Neural cell (in vitro differentiated cells): Measurements from ENCODE around the gene GSG1L. TPM values are rescaled to one million over a fixed set of nuclear protein-coding genes. Genes with fewer than 3 reads are reported as not detected.

Source experiments
- H2AFZ ChIP-seq: fragments of 200-600, 300-800 bp; sonication (generic), shearing (Covaris generic); 2 replicates; pipeline ENCODE4 v1.6.0; 2014; ENCODE audit warnings: low read depth, mild to moderate bottlenecking, antibody characterized with exemption, low read length, moderate library complexity
- H3F3A ChIP-seq: fragments of 200-600 bp; shearing (Covaris generic); 2 replicates; pipeline ENCODE4 v1.6.1; 2016; ENCODE audit warnings: mild to moderate bottlenecking, moderate library complexity, mixed read lengths, antibody characterized with exemption, low read length; ENCODE audit not compliant: insufficient read depth, poor library complexity, severe bottlenecking
- H3K27ac ChIP-seq: fragments of 200-600, 300-800 bp; sonication (generic), shearing (Covaris generic); 2 replicates; pipeline ENCODE4 v1.5.1; 2014; ENCODE audit warnings: mild to moderate bottlenecking, low read length, moderate library complexity
- H3K27me3 ChIP-seq: fragments of 300-800, 200-600 bp; sonication (generic), shearing (Covaris generic); 2 replicates; pipeline ENCODE4 v1.6.0; 2014; ENCODE audit warnings: mild to moderate bottlenecking, low read depth, low read length, moderate library complexity; ENCODE audit not compliant: insufficient read depth
- H3K36me3 ChIP-seq: fragments of 300-800, 200-600 bp; sonication (generic), shearing (Covaris generic); 2 replicates; pipeline ENCODE4 v1.5.1; 2014; ENCODE audit warnings: mild to moderate bottlenecking, antibody characterized with exemption, low read length, moderate library complexity; ENCODE audit not compliant: insufficient read depth
- H3K4me2 ChIP-seq: fragments of 300-800, 200-600 bp; sonication (generic), shearing (Covaris generic); 2 replicates; pipeline ENCODE4 v1.6.0; 2014; ENCODE audit warnings: mild to moderate bottlenecking, low read length
- H3K4me3 ChIP-seq: fragments of 300-800, 200-600 bp; sonication (generic), shearing (Covaris generic); 2 replicates; pipeline ENCODE4 v1.5.1; 2014; ENCODE audit warnings: mild to moderate bottlenecking, low read length, moderate library complexity
- H3K79me2 ChIP-seq: fragments of 200-600 bp; shearing (Covaris generic); replicated peaks from 2 replicates; pipeline ENCODE4 v1.6.0; 2014; ENCODE audit warnings: mild to moderate bottlenecking, low read length, moderate library complexity; ENCODE audit not compliant: insufficient read depth
- H3K9ac ChIP-seq: fragments of 300-800, 200-600 bp; sonication (generic), shearing (Covaris generic); 2 replicates; pipeline ENCODE4 v1.6.1; 2016; ENCODE audit warnings: mild to moderate bottlenecking, low read length, mixed read lengths
- H3K9me2 ChIP-seq: fragments of 200-600 bp; shearing (Covaris generic); 2 replicates; pipeline ENCODE4 v1.6.1; 2016; ENCODE audit warnings: mild to moderate bottlenecking, low read length, mixed read lengths; ENCODE audit not compliant: insufficient read depth
- H3K9me3 ChIP-seq: fragments of 200-600, 300-800 bp; sonication (generic), shearing (Covaris generic); 2 replicates; pipeline ENCODE4 v1.6.1; 2016; ENCODE audit warnings: mild to moderate bottlenecking, mixed run types, low read length, moderate library complexity, mixed read lengths
- H4K20me1 ChIP-seq: fragments of 200-600 bp; shearing (Covaris generic); 2 replicates; pipeline ENCODE4 v1.6.1; 2016; ENCODE audit warnings: mild to moderate bottlenecking, mixed run types; ENCODE audit not compliant: insufficient read depth
- EP300 ChIP-seq: fragments of 450-650 bp; conservative IDR thresholded peaks from 2 replicates; pipeline ENCODE4 v1.6.1; 2014; ENCODE audit warnings: antibody characterized with exemption, mild to moderate bottlenecking, moderate library complexity; ENCODE audit not compliant: poor library complexity, severe bottlenecking
- EZH2 ChIP-seq: fragments of 200-600, 300-800 bp; shearing (Covaris generic), sonication (generic); IDR thresholded peaks from 2 replicates; pipeline ENCODE4 v1.6.1; 2014; ENCODE audit warnings: antibody characterized with exemption, low read length, borderline replicate concordance, mild to moderate bottlenecking; ENCODE audit not compliant: insufficient read depth, poor library complexity, severe bottlenecking
- MXI1 ChIP-seq: fragments of 450-650 bp; conservative IDR thresholded peaks from 2 replicates; pipeline ENCODE4 v1.6.1; 2014; ENCODE audit warnings: antibody characterized with exemption, mild to moderate bottlenecking; ENCODE audit not compliant: poor library complexity, severe bottlenecking
- POLR2AphosphoS5 ChIP-seq: IDR thresholded peaks from 2 replicates; pipeline ENCODE4 v1.6.1; 2012
- RAD21 ChIP-seq: fragments of 450-650 bp; conservative IDR thresholded peaks from 2 replicates; pipeline ENCODE4 v1.6.1; 2014; ENCODE audit warnings: antibody characterized with exemption, mild to moderate bottlenecking, moderate library complexity
- SMC3 ChIP-seq: fragments of 450-650 bp; conservative IDR thresholded peaks from 2 replicates; pipeline ENCODE4 v1.6.1; 2014; ENCODE audit warnings: antibody characterized with exemption, mild to moderate bottlenecking, moderate library complexity; ENCODE audit not compliant: poor library complexity
- TAF1 ChIP-seq: IDR thresholded peaks from 2 replicates; pipeline ENCODE4 v1.6.1; 2012; ENCODE audit warnings: low read depth
- polyA plus RNA-seq: library from polyadenylated mRNA; depleted of rRNA; stranded (reverse); fragments of >200 nt; gene quantifications from 2 replicates; pipeline ENCODE4 v1.2.3, GENCODE V29; 2014
- TF ChIP-seq, protein P1 (sequence below): fragments of 450-650 bp; IDR thresholded peaks from 2 replicates; pipeline ENCODE4 v1.5.1; 2014; ENCODE audit warnings: antibody characterized with exemption, mild to moderate bottlenecking, moderate library complexity; ENCODE audit not compliant: poor library complexity, severe bottlenecking
- TF ChIP-seq, protein P2 (sequence below): IDR thresholded peaks from 2 replicates; pipeline ENCODE4 v1.6.1; 2012; ENCODE audit warnings: borderline replicate concordance

Gene GSG1L
- polyA plus RNA-seq, 1 donor from 2014 or later: 0.85 TPM

DNA sequence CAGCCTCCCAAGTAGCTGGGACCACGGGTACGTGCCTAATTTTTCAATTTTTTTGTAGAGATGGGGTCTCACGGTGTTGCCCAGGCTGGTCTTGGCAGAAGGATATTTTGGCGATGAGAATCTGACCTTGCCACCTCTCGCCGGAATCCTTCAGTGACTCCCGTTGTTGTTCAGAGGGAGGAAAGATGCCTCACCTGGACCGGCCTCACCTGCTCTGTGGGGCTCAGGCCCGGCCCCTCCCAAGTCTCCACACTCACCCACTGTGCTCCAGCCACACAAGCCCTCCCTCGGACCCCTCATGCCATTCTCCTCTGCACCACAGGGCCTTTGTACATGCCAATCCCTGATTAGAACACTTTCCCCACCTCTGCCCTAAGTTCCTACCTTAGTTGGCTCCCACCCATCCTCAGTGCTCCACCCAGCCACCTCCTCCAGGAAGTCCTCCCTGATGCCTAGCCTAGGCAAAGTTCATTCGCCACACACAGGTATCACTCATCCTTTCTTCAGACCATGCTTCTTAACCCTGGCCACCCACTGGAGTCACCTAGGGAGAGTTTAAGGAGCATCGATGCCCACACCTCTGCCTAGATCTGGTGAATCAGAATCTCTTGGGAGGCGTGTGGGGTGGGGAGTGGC, 136.1 kb downstream of the GSG1L start:
- Histone ChIP-seq H3K27ac (no peak overlapping the region), H2AFZ (no peak overlapping the region), H3K36me3 (no peaks in the 10 kb centered on the region), H3K9me3 (no peaks in the 10 kb centered on the region), H3K79me2 (no peaks in the 10 kb centered on the region), H4K20me1 (no peaks in the 10 kb centered on the region), H3F3A (no peaks in the 10 kb centered on the region), H3K4me2 (no peak overlapping the region), H3K9me2 (no peaks in the 10 kb centered on the region), H3K9ac (no peak overlapping the region), H3K27me3 (no peaks in the 10 kb centered on the region), H3K4me3 (no peak overlapping the region)
- TF ChIP-seq EZH2 (no peak), EP300 (no peak), MXI1 (no peak), RAD21 (no peak), POLR2AphosphoS5 (no peak), TAF1 (no peak), SMC3 (no peak)
- TF ChIP-seq, protein P1, sequence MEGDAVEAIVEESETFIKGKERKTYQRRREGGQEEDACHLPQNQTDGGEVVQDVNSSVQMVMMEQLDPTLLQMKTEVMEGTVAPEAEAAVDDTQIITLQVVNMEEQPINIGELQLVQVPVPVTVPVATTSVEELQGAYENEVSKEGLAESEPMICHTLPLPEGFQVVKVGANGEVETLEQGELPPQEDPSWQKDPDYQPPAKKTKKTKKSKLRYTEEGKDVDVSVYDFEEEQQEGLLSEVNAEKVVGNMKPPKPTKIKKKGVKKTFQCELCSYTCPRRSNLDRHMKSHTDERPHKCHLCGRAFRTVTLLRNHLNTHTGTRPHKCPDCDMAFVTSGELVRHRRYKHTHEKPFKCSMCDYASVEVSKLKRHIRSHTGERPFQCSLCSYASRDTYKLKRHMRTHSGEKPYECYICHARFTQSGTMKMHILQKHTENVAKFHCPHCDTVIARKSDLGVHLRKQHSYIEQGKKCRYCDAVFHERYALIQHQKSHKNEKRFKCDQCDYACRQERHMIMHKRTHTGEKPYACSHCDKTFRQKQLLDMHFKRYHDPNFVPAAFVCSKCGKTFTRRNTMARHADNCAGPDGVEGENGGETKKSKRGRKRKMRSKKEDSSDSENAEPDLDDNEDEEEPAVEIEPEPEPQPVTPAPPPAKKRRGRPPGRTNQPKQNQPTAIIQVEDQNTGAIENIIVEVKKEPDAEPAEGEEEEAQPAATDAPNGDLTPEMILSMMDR: no peak
- TF ChIP-seq, protein P2, sequence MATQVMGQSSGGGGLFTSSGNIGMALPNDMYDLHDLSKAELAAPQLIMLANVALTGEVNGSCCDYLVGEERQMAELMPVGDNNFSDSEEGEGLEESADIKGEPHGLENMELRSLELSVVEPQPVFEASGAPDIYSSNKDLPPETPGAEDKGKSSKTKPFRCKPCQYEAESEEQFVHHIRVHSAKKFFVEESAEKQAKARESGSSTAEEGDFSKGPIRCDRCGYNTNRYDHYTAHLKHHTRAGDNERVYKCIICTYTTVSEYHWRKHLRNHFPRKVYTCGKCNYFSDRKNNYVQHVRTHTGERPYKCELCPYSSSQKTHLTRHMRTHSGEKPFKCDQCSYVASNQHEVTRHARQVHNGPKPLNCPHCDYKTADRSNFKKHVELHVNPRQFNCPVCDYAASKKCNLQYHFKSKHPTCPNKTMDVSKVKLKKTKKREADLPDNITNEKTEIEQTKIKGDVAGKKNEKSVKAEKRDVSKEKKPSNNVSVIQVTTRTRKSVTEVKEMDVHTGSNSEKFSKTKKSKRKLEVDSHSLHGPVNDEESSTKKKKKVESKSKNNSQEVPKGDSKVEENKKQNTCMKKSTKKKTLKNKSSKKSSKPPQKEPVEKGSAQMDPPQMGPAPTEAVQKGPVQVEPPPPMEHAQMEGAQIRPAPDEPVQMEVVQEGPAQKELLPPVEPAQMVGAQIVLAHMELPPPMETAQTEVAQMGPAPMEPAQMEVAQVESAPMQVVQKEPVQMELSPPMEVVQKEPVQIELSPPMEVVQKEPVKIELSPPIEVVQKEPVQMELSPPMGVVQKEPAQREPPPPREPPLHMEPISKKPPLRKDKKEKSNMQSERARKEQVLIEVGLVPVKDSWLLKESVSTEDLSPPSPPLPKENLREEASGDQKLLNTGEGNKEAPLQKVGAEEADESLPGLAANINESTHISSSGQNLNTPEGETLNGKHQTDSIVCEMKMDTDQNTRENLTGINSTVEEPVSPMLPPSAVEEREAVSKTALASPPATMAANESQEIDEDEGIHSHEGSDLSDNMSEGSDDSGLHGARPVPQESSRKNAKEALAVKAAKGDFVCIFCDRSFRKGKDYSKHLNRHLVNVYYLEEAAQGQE: no peak

DNA sequence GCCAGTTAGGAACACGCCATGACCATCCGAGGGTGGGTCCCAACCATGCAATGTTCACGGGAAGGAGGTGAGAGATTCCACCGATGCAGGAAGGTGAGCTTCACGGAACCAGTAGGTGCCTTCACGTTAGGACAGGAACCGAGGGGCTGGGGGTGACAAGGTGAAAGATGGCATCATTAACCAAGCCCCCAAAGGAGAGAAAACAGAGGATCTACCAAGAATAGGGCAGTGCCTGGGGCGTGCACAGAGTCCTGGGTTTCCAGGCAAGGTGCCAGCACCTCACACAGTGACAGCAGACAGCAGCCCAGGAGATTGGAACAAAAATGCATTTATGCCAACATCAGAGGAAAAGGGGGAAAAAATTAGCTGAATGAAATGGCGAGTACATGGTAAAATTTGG, 137.9 kb downstream of the GSG1L start:
- Histone ChIP-seq H3K79me2 (no peaks in the 10 kb centered on the region), H3K27me3 (peaks cover 7% of the 10 kb centered on the region), H3F3A (no peaks in the 10 kb centered on the region), H3K27ac (no peak overlapping the region), H3K9me3 (no peaks in the 10 kb centered on the region), H3K36me3 (no peaks in the 10 kb centered on the region), H3K4me2 (no peak overlapping the region), H3K9ac (no peak overlapping the region), H3K9me2 (no peaks in the 10 kb centered on the region), H2AFZ (no peak overlapping the region), H3K4me3 (no peak overlapping the region), H4K20me1 (no peaks in the 10 kb centered on the region)
- TF ChIP-seq MXI1 (no peak), SMC3 (no peak), POLR2AphosphoS5 (no peak), EZH2 (no peak), EP300 (no peak), TAF1 (no peak), RAD21 (no peak)
- TF ChIP-seq, protein P2: no peak
- TF ChIP-seq, protein P1: no peak
